DND-41 (cell line): ENCODE results near the gene ABHD16A.

Experiments used
- ATAC-seq: fragments of 200-7000 bp; cut with Tn5 transposase; 3 replicates; pipeline ENCODE4 v1.9.1; 2021; ENCODE audit warnings: low read depth; ENCODE audit not compliant: insufficient read depth
- DNase-seq: peaks from one replicate; pipeline ENCODE4 v3.0.0-alpha.2; 2020
- H2AFZ ChIP-seq: 2 replicates; pipeline ENCODE4 v1.6.0; 2012; ENCODE audit warnings: low read depth, low read length
- H3K27ac ChIP-seq: 2 replicates; pipeline ENCODE4 v1.5.1; 2012; ENCODE audit warnings: low read length, inconsistent platforms
- H3K27me3 ChIP-seq: fragments of 200-600 bp; sonication (generic); 2 replicates; pipeline ENCODE4 v1.6.0; 2012; ENCODE audit warnings: low read length, mild to moderate bottlenecking, inconsistent platforms; ENCODE audit not compliant: insufficient read depth, poor library complexity
- H3K36me3 ChIP-seq: 2 replicates; pipeline ENCODE4 v1.5.1; 2012; ENCODE audit warnings: low read length, inconsistent platforms; ENCODE audit not compliant: insufficient read depth
- H3K4me1 ChIP-seq: 2 replicates; pipeline ENCODE4 v1.5.1; 2012; ENCODE audit warnings: mild to moderate bottlenecking, low read length; ENCODE audit not compliant: insufficient read depth
- H3K4me2 ChIP-seq: 2 replicates; pipeline ENCODE4 v1.6.0; 2012; ENCODE audit warnings: mild to moderate bottlenecking, moderate library complexity, low read length, inconsistent platforms; ENCODE audit not compliant: insufficient read depth
- H3K4me3 ChIP-seq, 2 experiments: fragments of 200-600 bp in 1 of 2; shearing (Covaris generic) in 1 of 2; 2 replicates each; pipeline ENCODE4 v1.5.1; 2012 to 2016; ENCODE audit warnings: inconsistent platforms in 2 of 2, low read length in 2 of 2, mild to moderate bottlenecking in 2 of 2, low read depth in 1 of 2, moderate library complexity in 1 of 2
- H3K79me2 ChIP-seq: 2 replicates; pipeline ENCODE4 v1.6.0; 2012; ENCODE audit warnings: low read length, inconsistent platforms; ENCODE audit not compliant: insufficient read depth
- H3K9ac ChIP-seq: 2 replicates; pipeline ENCODE4 v1.6.0; 2012; ENCODE audit warnings: low read depth, mild to moderate bottlenecking, inconsistent platforms, low read length, moderate library complexity
- H3K9me3 ChIP-seq: 2 replicates; pipeline ENCODE4 v1.5.1; 2012; ENCODE audit warnings: low read length, moderate library complexity, mild to moderate bottlenecking, inconsistent platforms; ENCODE audit not compliant: insufficient read depth, severe bottlenecking
- H4K20me1 ChIP-seq: 2 replicates; pipeline ENCODE4 v1.6.0; 2012; ENCODE audit warnings: low read length; ENCODE audit not compliant: insufficient read depth
- EZH2 ChIP-seq: IDR thresholded peaks from 3 replicates; pipeline ENCODE4 v1.6.1; 2012; ENCODE audit warnings: borderline replicate concordance, low read depth, mild to moderate bottlenecking, moderate library complexity, low read length, inconsistent platforms; ENCODE audit not compliant: severe bottlenecking
- TF ChIP-seq, protein P1 (sequence below): IDR thresholded peaks from 2 replicates; pipeline ENCODE4 v1.5.1; 2012; ENCODE audit warnings: borderline replicate concordance, low read length, moderate library complexity, mild to moderate bottlenecking; ENCODE audit not compliant: poor library complexity, severe bottlenecking; ENCODE audit errors: extremely low read depth

The ABHD16A gene

DNA sequence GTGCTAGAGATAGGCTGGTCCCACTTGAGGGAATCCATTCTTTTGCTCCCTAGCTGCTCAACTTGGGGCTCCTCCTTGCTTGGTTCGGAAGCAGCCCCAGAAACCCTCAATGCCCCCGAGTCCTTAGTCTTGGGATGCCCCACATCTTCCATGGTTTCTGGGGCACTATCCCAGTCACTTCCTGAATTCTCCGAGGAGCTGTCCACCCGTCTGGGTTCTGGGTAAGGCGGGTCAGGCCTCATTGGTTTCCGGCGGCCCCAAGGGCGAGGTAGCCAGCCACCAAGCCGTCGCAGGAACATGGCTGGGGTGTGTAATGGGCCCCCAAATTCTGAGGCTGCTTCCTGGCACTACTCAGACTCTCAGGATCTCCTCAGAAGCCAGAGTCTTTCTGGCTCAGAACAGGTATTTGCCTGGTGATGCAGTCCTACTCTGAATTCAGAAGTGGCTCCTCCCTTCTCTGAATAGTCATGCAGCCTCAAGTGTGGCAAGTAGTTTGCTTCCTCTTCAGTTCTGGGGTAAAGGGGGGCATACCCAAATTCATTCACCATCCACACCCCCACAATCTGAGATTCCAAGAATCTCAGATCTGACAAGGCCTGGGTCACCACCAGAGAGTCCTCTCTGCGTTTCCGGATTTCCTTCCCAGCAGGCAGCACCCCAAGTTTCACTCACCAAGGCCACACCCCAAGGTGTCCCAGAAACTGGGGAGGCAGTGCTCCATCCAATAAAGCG lies 43.3 kb downstream of the ABHD16A start:
- H3K9me3 ChIP-seq, result no peaks in the 10 kb centered on the region
- ATAC-seq (no peak), DNase-seq (no peak)
- no peak for TF ChIP-seq EZH2
- TF ChIP-seq, protein P1, sequence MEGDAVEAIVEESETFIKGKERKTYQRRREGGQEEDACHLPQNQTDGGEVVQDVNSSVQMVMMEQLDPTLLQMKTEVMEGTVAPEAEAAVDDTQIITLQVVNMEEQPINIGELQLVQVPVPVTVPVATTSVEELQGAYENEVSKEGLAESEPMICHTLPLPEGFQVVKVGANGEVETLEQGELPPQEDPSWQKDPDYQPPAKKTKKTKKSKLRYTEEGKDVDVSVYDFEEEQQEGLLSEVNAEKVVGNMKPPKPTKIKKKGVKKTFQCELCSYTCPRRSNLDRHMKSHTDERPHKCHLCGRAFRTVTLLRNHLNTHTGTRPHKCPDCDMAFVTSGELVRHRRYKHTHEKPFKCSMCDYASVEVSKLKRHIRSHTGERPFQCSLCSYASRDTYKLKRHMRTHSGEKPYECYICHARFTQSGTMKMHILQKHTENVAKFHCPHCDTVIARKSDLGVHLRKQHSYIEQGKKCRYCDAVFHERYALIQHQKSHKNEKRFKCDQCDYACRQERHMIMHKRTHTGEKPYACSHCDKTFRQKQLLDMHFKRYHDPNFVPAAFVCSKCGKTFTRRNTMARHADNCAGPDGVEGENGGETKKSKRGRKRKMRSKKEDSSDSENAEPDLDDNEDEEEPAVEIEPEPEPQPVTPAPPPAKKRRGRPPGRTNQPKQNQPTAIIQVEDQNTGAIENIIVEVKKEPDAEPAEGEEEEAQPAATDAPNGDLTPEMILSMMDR, result no peak
- H3K27ac ChIP-seq, result peak overlapping the region; percentile 87
- no peaks in the 10 kb centered on the region for H3K27me3 ChIP-seq
- peaks cover 72% of the 10 kb centered on the region for H3K36me3 ChIP-seq
- H3K79me2 ChIP-seq, result peaks cover 78% of the 10 kb centered on the region
- H3K9ac ChIP-seq, result peak overlapping the region; percentile 91
- H3K4me2 ChIP-seq, result peak overlapping the region; percentile 96
- H3K4me3 ChIP-seq, result peak overlapping the region; percentile 72 to 96
- H3K4me1 ChIP-seq, result peaks cover 70% of the 10 kb centered on the region
- H2AFZ ChIP-seq, result peak overlapping the region; percentile 76; the same call in 1 of the 2 replicates
- peaks cover 13% of the 10 kb centered on the region for H4K20me1 ChIP-seq

DNA sequence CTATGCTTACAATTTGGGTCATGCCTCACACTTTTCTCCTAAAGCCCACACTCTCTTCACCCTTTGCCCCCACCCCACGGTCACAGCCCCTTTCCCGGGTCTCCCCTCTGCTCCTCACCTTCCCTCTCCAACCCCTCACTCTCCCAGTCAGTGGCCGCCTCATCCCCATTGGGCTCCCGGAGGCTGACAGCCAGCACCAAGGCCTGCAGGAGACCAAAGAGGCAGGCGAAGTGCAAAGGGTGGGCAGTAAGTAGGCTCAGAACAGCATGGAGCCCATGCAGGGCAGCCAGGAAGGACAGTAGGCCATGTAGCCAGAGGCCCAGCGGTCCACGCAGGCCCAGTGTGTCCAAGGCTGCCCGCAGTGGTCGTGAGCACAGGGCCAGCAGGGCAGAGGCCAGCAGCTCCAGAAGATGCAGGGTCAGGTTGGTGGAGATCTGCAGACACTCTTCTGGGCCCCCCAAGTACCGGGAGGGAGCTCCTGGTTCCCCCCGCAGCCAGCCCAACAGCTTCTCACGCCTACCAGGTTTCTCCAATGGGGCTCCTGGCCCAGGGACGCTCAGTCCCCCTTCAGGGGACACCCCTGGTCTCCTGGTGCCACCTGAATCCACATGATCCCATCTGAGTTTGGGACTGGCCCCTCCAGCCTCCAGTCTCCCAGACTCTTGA lies 44.0 kb downstream of the ABHD16A start:
- H3K27ac ChIP-seq, result peak overlapping the region; percentile 87
- no peak overlapping the region for H2AFZ ChIP-seq
- DNase-seq, result no peak
- no peaks in the 10 kb centered on the region for H3K27me3 ChIP-seq
- peaks cover 13% of the 10 kb centered on the region for H4K20me1 ChIP-seq
- no peak for ATAC-seq
- H3K4me3 ChIP-seq, result peak overlapping the region in 1 of 2 experiments; percentile 96; a peak in 3 of 4 replicates
- H3K79me2 ChIP-seq, result peaks cover 74% of the 10 kb centered on the region
- peak overlapping the region; percentile 91 for H3K9ac ChIP-seq
- no peaks in the 10 kb centered on the region for H3K9me3 ChIP-seq
- TF ChIP-seq, protein P1, result no peak
- TF ChIP-seq EZH2, result no peak
- H3K4me1 ChIP-seq, result peaks cover 66% of the 10 kb centered on the region
- peak overlapping the region; percentile 96 for H3K4me2 ChIP-seq
- H3K36me3 ChIP-seq, result peaks cover 69% of the 10 kb centered on the region

DNA sequence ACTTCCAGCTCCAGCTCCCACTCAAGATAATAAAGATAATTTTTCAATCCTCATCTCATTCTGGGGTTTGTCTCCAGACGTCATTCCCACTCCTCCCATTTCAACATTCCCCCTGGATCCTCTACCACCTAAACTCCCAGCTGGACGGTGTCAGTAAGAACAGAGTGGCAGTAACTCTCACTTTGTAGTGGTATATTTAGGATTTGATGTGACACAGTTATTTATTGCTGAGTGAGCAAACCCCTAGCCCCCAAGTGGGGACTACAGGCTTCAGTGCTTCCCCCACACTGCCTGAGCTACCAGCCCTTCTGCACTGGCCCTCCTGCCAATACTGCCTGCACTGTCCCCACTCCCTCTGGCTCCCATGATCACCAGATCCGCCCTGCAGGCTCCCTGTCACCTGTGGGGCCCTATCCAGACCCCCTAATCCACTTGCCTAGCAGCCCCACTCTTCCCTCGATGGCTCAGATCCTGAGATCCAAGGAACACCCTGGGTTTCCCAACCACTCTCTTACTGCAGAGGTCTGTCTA lies 44.9 kb downstream of the ABHD16A start:
- DNase-seq (no peak), ATAC-seq (no peak)
- Histone ChIP-seq H3K4me1 (peaks cover 65% of the 10 kb centered on the region), H3K27me3 (no peaks in the 10 kb centered on the region), H4K20me1 (peaks cover 13% of the 10 kb centered on the region), H3K36me3 (peaks cover 60% of the 10 kb centered on the region), H3K4me3 (no peak overlapping the region), H3K27ac (0 out of 2 replicates have a peak overlapping the region, but pooled peaks have one; percentile 35), H3K9ac (peak overlapping the region; percentile 23), H3K79me2 (peaks cover 71% of the 10 kb centered on the region), H3K9me3 (no peaks in the 10 kb centered on the region), H2AFZ (no peak overlapping the region), H3K4me2 (peak overlapping the region; percentile 96)
- TF ChIP-seq, protein P1, result no peak
- no peak for TF ChIP-seq EZH2
